NCI-H2227 treated with DMSO at 0.1 percent for 48 hours (cell line): ENCODE data around the gene WNT1.
A peak's percentile ranks its signal among the peaks of the same experiment; 100 is the strongest.

Source experiments
- DNase-seq: peaks from one replicate; lab custom pipeline; 2025; lab: John Stamatoyannopoulos, UW

The WNT1 gene

GRCh38 chr12:48978291-48978740 is at the start of gene WNT1:
WNT1 (plus strand) TSS chr12:48978322; CDS start chr12:48978651, 329 bp downstream.
- no peak for DNase-seq

GRCh38 chr12:48929551-48929950 is 48.6 kb upstream of the WNT1 start:
- no peak for DNase-seq

- no peak for DNase-seq
Observed at GRCh38 chr12:48930475-48930874, 47.6 kb upstream of the WNT1 start.

- DNase-seq = no peak
Observed at GRCh38 chr12:48932878-48933277, 45.2 kb upstream of the WNT1 start.

GRCh38 chr12:48933664-48934311 is 44.3 kb upstream of the WNT1 start:
- DNase-seq = no peak

- no peak for DNase-seq
Observed at GRCh38 chr12:48934312-48934706, 43.8 kb upstream of the WNT1 start.

- peak; percentile 12 for DNase-seq
Observed at GRCh38 chr12:48936379-48936979, 41.6 kb upstream of the WNT1 start.

- DNase-seq = no peak
Observed at GRCh38 chr12:48937170-48937569, 41.0 kb upstream of the WNT1 start.

- DNase-seq = no peak
Observed at GRCh38 chr12:48938805-48939204, 39.3 kb upstream of the WNT1 start.

GRCh38 chr12:48940181-48940580 is 37.9 kb upstream of the WNT1 start:
- DNase-seq = no peak

- no peak for DNase-seq
Observed at GRCh38 chr12:48943221-48943620, 34.9 kb upstream of the WNT1 start.

GRCh38 chr12:48946205-48946604 is 31.9 kb upstream of the WNT1 start:
- DNase-seq = no peak

- no peak for DNase-seq
Observed at GRCh38 chr12:48946943-48947342, 31.2 kb upstream of the WNT1 start.

GRCh38 chr12:48947727-48948126 is 30.4 kb upstream of the WNT1 start:
- DNase-seq = no peak

- no peak for DNase-seq
Observed at GRCh38 chr12:48952691-48953090, 25.4 kb upstream of the WNT1 start.

GRCh38 chr12:48954061-48954460 is 24.1 kb upstream of the WNT1 start:
- no peak for DNase-seq

GRCh38 chr12:48954841-48955501 is 23.2 kb upstream of the WNT1 start:
- DNase-seq = no peak

- DNase-seq = peak; percentile 86
Observed at GRCh38 chr12:48956279-48957140, 21.6 kb upstream of the WNT1 start.

GRCh38 chr12:48957141-48958048 is 20.7 kb upstream of the WNT1 start, which contains the start of gene ARF3:
ARF3 (minus strand) TSS chr12:48957487; CDS start chr12:48941095, 16,392 bp downstream.
- DNase-seq = peak; percentile 87

GRCh38 chr12:48958049-48958388 is 20.1 kb upstream of the WNT1 start:
- DNase-seq = no peak

- no peak for DNase-seq
Observed at GRCh38 chr12:48960834-48961233, 17.3 kb upstream of the WNT1 start.
